Measurements from ENCODE around the gene IL2RA. TPM values are rescaled to one million over a fixed set of nuclear protein-coding genes. Genes with fewer than 3 reads are reported as not detected.

The IL2RA gene
- total and polyA plus RNA-seq, 12 donors: 0.14 to 57.9 (median 3.1) TPM; not detected in 1

GRCh38 chr10:6020826-6021225 is 41.3 kb downstream of the IL2RA start:
- H3K27me3 ChIP-seq: no peaks in the 10 kb centered on the region
- intact Hi-C loops (cut with DNase I): no loop called here
- H3K4me1 ChIP-seq (replicated peaks in 1 of 2): no peaks in the 10 kb centered on the region
- 66 to 74% (median 73%) methylated on average over 9 of the region's 9 CpGs for WGBS, 4 donors
- no peak overlapping the region for H3K4me3 ChIP-seq
- peak in 2 of 7 donors; percentile 19 to 43 for DNase-seq
- no peak for TF ChIP-seq POLR2A (IDR thresholded peaks at IDR 0.05)
- no peak for TF ChIP-seq CTCF (IDR thresholded peaks at IDR 0.05)
- H3K36me3 ChIP-seq (replicated peaks in 1 of 2): no peaks in the 10 kb centered on the region
- H3K9me3 ChIP-seq (replicated peaks in 1 of 3): no peaks in the 10 kb centered on the region
- H3K27ac ChIP-seq: peak overlapping the region in 1 of 5 donors; percentile 38

- Histone ChIP-seq H3K27me3 (no peaks in the 10 kb centered on the region), H3K4me3 (no peak overlapping the region), H3K27ac (no peak overlapping the region), H3K36me3 (replicated peaks in 1 of 2) (no peaks in the 10 kb centered on the region), H3K4me1 (replicated peaks in 1 of 2) (no peaks in the 10 kb centered on the region), H3K9me3 (replicated peaks in 1 of 3) (no peaks in the 10 kb centered on the region)
- WGBS, 4 donors: 80 to 95% (median 90%) methylated on average over 1 to 12 of the region's 12 CpGs; no CpG with 5 or more reads in 1 of the 4 donors
- TF ChIP-seq POLR2A (IDR thresholded peaks at IDR 0.05) (no peak), CTCF (IDR thresholded peaks at IDR 0.05) (no peak)
- DNase-seq: no peak
- intact Hi-C loops (cut with DNase I): loop anchor here (5.0 to 10.0 kb wide), 2 partner anchors 65 to 388 kb away; partner anchors contain the start of gene RBM17 (in 1 of the 2)
These were observed 42.4 kb downstream of the IL2RA start for GRCh38 chr10:6019796-6020195.

GRCh38 chr10:6019010-6019782 is 43.0 kb downstream of the IL2RA start:
- intact Hi-C loops (cut with DNase I): loop anchor here (5.0 to 10.0 kb wide), 2 partner anchors 66 to 388 kb away; partner anchors contain the start of gene RBM17 (in 1 of the 2)
- 85 to 94% (median 89%) methylated on average over 6 of the region's 6 CpGs for WGBS, 4 donors
- no peak for DNase-seq
- Histone ChIP-seq H3K27ac (peak overlapping the region in 2 of 5 donors; percentile 68 to 85), H3K4me1 (replicated peaks in 1 of 2) (no peaks in the 10 kb centered on the region), H3K4me3 (no peak overlapping the region), H3K9me3 (replicated peaks in 1 of 3) (no peaks in the 10 kb centered on the region), H3K36me3 (replicated peaks in 1 of 2) (no peaks in the 10 kb centered on the region), H3K27me3 (no peaks in the 10 kb centered on the region)
- TF ChIP-seq CTCF (IDR thresholded peaks at IDR 0.05) (no peak), POLR2A (IDR thresholded peaks at IDR 0.05) (no peak)

GRCh38 chr10:6018422-6018821 is 43.7 kb downstream of the IL2RA start:
- H3K36me3 ChIP-seq (replicated peaks in 1 of 2): no peaks in the 10 kb centered on the region
- H3K4me3 ChIP-seq: no peak overlapping the region
- 54 to 63% (median 59%) methylated on average over 5 of the region's 5 CpGs for WGBS, 4 donors
- H3K4me1 ChIP-seq (replicated peaks in 1 of 2): no peaks in the 10 kb centered on the region
- TF ChIP-seq POLR2A (IDR thresholded peaks at IDR 0.05): no peak
- TF ChIP-seq CTCF (IDR thresholded peaks at IDR 0.05): no peak
- H3K27me3 ChIP-seq: no peaks in the 10 kb centered on the region
- H3K9me3 ChIP-seq (replicated peaks in 1 of 3): no peaks in the 10 kb centered on the region
- intact Hi-C loops (cut with DNase I): loop anchor here (5.0 to 10.0 kb wide), 2 partner anchors 66 to 389 kb away; partner anchors contain the start of gene RBM17 (in 1 of the 2)
- DNase-seq: peak in 4 of 7 donors; percentile 42 to 74 (median 55)
- peak overlapping the region in 2 of 5 donors; percentile 68 to 85 for H3K27ac ChIP-seq
